GM12875 (cell line): ENCODE data around the gene SETD4.

Experiments
- H3K4me3 ChIP-seq: one replicate; pipeline ENCODE4 v1.5.1; 2011; ENCODE audit warnings: low read depth, low read length, control low read depth
- TF ChIP-seq, protein P1 (sequence below): IDR thresholded peaks from 2 replicates; pipeline ENCODE4 v1.5.1; 2011; ENCODE audit warnings: low read depth, mild to moderate bottlenecking, control low read depth, inconsistent platforms, low read length, moderate library complexity, borderline replicate concordance; ENCODE audit not compliant: insufficient read depth

The SETD4 gene

DNA sequence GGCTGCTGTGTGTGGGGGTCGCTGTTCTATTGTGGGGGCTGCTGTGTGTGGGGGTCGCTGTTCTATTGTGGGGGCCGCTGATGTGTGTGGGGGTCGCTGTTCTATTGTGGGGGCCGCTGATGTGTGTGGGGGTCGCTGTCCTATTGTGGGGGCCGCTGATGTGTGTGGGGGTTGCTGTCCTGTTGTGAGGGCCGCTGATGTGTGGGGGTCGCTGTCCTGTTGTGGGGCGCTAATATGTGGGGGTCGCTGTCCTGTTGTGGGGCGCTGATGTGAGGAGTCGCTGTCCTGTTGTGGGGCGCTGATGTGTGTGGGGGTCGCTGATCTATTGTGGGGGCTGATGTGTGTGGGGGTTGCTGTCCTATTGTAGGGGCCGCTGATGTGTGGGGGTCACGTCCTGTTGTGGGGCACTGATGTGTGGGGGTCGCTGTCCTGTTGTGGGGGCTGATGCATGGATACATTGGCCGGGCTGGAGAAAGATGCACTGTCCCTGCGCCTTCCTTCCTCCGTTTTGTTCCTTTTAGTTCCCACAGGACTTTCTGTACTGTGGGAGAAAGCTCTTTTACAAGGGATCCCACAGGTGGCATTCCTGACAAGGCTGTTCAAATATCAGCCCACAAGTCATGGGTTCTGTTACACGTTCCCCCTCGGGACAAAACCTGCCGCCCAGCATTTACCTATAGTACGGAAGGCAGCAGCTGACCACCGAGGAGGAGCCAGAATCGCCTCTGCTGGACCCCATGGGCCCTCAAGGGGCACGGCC lies 27.5 kb downstream of the SETD4 start:
- TF ChIP-seq, protein P1, sequence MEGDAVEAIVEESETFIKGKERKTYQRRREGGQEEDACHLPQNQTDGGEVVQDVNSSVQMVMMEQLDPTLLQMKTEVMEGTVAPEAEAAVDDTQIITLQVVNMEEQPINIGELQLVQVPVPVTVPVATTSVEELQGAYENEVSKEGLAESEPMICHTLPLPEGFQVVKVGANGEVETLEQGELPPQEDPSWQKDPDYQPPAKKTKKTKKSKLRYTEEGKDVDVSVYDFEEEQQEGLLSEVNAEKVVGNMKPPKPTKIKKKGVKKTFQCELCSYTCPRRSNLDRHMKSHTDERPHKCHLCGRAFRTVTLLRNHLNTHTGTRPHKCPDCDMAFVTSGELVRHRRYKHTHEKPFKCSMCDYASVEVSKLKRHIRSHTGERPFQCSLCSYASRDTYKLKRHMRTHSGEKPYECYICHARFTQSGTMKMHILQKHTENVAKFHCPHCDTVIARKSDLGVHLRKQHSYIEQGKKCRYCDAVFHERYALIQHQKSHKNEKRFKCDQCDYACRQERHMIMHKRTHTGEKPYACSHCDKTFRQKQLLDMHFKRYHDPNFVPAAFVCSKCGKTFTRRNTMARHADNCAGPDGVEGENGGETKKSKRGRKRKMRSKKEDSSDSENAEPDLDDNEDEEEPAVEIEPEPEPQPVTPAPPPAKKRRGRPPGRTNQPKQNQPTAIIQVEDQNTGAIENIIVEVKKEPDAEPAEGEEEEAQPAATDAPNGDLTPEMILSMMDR: no peak
- no peak overlapping the region for H3K4me3 ChIP-seq

DNA sequence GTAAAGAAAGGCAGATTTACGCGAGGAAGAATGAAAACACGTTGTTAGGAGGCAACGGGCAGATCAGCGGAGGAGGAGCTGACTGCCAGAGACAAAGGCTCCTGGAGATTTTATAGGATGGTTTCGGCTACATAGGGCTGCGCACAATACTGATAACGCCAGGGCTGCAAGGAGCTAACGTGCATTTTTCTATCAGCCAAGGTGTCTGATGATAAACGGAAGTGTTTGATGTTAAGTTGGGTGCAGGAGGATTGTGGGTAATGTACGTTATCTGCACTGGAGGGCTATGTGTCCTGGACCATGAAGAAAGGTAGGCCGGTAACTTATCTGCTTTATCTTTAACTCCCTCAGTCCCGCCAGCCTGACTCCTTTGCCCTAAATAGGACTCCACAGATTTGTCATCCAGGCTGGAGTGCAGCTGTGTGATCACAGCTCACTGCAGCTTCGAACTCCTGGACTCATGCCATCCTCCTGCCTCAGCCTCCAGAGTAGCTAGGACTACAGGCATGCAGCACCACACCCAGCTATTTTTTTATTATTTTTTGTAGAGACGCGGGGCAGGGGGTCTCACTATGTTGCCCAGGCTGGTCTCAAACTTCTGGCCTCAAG lies 29.6 kb downstream of the SETD4 start:
- no peak overlapping the region for H3K4me3 ChIP-seq
- TF ChIP-seq, protein P1: no peak

DNA sequence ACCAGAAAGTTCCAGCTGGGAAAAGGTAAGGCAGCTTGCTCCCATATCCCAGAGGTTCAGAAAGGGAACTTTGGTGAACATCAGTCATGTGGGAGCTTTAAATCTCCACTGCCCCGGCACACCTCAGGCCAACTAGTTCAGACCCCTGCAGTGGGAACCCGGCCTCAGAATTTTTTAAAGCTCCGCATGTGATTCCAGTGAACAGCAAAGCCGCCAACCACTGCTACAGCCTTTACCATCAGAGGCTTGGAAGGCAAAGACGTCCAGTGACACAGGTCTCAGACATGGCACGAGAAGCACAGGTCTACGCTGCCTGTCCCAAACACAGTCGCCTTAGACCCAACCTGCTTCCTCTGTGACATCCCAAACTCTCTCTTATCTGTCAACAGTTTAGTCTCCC lies 31.0 kb downstream of the SETD4 start:
- TF ChIP-seq, protein P1: no peak
- no peak overlapping the region for H3K4me3 ChIP-seq

DNA sequence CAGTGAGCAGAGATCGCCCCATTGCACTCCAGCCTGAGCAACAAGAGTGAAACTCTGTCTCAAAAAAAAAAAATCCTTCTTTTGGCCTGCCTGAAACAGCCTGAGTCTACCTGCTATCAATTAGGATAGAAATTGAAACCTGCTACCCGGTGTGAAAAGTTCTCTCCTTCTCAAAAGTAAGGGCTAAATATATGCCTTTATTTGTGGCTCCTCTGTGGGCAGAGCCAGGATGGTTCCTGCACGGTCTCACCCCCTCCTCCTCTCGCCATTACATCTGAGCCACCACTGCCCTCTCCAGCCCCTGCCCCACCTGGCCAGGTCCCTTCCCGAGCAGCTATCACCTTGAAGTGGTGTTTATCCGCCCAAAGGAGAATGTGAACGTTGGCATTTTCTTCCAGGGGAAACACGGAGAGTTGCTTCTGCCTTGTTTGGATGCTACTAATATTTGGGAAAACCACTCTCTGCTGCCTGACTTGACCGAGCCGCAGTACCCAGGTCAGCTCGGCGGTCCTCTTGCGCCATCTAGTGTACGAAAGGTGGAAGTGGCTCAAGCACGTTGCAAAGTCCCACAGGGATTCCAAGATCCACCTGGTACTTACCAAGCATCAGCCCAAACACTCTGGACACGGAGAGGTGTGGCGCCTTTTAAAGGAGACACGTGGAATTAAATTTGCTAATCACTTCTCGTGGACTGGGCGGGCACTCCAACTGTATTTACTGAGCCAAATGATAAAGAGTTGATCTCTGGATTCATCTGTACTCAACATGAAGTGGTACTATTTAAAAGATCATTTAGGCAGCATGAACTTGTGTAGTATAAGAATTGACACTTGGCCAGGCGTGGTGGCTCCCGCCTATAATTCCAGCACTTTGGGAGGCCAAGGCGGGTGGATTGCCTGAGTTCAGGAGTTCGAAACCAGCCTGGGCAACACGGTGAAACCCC lies 31.9 kb downstream of the SETD4 start:
- H3K4me3 ChIP-seq: no peak overlapping the region
- TF ChIP-seq, protein P1: peak; percentile 88

DNA sequence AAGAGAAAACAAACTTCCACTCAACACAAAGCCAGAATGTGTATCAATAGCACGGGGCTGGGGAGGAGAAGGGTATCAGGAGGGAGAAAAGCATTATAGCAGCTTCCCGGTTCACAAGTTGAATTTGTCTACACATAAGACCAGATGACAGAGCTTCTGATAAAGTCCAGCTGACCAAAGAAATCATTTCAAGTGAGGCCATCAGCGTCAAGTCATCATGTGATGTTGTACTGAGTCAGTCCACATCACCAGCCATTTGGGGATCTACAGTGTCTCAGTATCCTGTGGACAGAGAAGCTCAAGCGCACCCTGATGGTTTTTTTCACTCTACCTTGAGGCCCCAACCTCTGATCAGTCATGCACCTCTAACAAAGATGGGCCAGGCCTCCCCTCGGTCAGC lies 33.0 kb downstream of the SETD4 start:
- no peak overlapping the region for H3K4me3 ChIP-seq
- TF ChIP-seq, protein P1: no peak

DNA sequence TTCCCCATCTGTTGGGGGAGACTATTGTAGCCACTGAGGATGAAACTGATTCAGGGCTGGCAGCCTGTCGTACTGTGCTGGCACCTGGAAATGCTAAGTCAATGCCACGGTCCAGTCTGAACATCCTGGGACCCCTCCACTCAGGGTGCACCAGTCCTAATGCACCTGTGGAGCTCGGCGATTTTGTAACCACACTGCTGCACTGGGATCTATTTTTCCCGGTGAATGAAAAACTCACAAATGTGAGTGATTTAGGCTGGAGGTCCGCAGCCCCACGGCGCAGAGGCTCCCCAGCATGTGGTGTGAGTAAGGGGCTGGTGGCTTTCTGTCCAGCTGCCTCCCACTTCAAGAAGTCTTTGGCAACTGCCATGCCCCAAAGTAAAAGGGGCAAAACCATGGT lies 35.5 kb downstream of the SETD4 start:
- no peak overlapping the region for H3K4me3 ChIP-seq
- TF ChIP-seq, protein P1: no peak
